Measurements from ENCODE around the gene RNF130. TPM values are rescaled to one million over a fixed set of nuclear protein-coding genes. Genes with fewer than 3 reads are reported as not detected.
"Not testable (repeated sequence)": the region's sequence is repeated elsewhere in the genome, so short reads cannot be mapped to it uniquely, and the experiment has no call there.

The RNF130 gene
- total RNA-seq, 1 donor from 2014 or later, result 32.4 TPM

GRCh38 chr5:180015523-180015922 is 56.0 kb downstream of the RNF130 start:
- not testable (repeated sequence) for DNase-seq

GRCh38 chr5:180013678-180014077 is 57.9 kb downstream of the RNF130 start:
- DNase-seq, result no peak

GRCh38 chr5:180012316-180012715 is 59.2 kb downstream of the RNF130 start:
- DNase-seq, result no peak

GRCh38 chr5:180010636-180011035 is 60.9 kb downstream of the RNF130 start:
- DNase-seq, result no peak

- no peak for DNase-seq
These were observed 62.0 kb downstream of the RNF130 start for GRCh38 chr5:180009581-180009980.

- no peak for DNase-seq
These were observed 63.1 kb downstream of the RNF130 start for GRCh38 chr5:180008433-180008832.

GRCh38 chr5:180007582-180007981 is 64.0 kb downstream of the RNF130 start:
- DNase-seq, result no peak

- DNase-seq, result no peak
These were observed 65.4 kb downstream of the RNF130 start for GRCh38 chr5:180006141-180006540.

- no peak for DNase-seq
These were observed 68.4 kb downstream of the RNF130 start for GRCh38 chr5:180003127-180003526.

- no peak for DNase-seq
These were observed 69.8 kb downstream of the RNF130 start for GRCh38 chr5:180001742-180002141.

GRCh38 chr5:180001136-180001535 is 70.4 kb downstream of the RNF130 start:
- DNase-seq, result no peak

- no peak for DNase-seq
These were observed 73.1 kb downstream of the RNF130 start for GRCh38 chr5:179998485-179998884.

- no peak for DNase-seq
These were observed 76.8 kb downstream of the RNF130 start for GRCh38 chr5:179994583-179995323.

- DNase-seq, result not testable (repeated sequence)
These were observed 78.7 kb downstream of the RNF130 start for GRCh38 chr5:179992855-179993254.

- no peak for DNase-seq
These were observed 80.5 kb downstream of the RNF130 start for GRCh38 chr5:179991106-179991505.

GRCh38 chr5:179990525-179990924 is 81.0 kb downstream of the RNF130 start:
- DNase-seq, result not testable (repeated sequence)

- no peak for DNase-seq
These were observed 85.2 kb downstream of the RNF130 start for GRCh38 chr5:179986328-179986727.

- no peak for DNase-seq
These were observed 89.9 kb downstream of the RNF130 start for GRCh38 chr5:179981636-179982035.

GRCh38 chr5:179980767-179981166 is 90.8 kb downstream of the RNF130 start:
- no peak for DNase-seq

- no peak for DNase-seq
These were observed 92.8 kb downstream of the RNF130 start for GRCh38 chr5:179978792-179979191.

- DNase-seq, result no peak
These were observed 95.8 kb downstream of the RNF130 start for GRCh38 chr5:179975713-179976134.

- DNase-seq, result no peak
These were observed 96.4 kb downstream of the RNF130 start for GRCh38 chr5:179974946-179975712.

GRCh38 chr5:179974246-179974945 is 97.2 kb downstream of the RNF130 start:
- DNase-seq, result no peak
